ENCODE measurements around the gene CEMP1.
A peak's percentile ranks its signal among the peaks of the same experiment; 100 is the strongest.

Gene CEMP1

GRCh38 chr16:2511128-2511800 is 19.9 kb downstream of the CEMP1 start:
- H3K4me3 ChIP-seq (replicated peaks; ENCODE audit: insufficient read depth, low read length): no peak overlapping the region
- DNase-seq (ENCODE audit: low read depth in 1 of 2, low spot score in 1 of 2): no peak
- TF ChIP-seq CTCF (IDR thresholded peaks at IDR 0.05; ENCODE audit: insufficient read depth, low read length) (no peak), SPI1 (IDR thresholded peaks at IDR 0.05; ENCODE audit: borderline replicate concordance, low read depth) (no peak), POLR2AphosphoS5 (IDR thresholded peaks at IDR 0.05; ENCODE audit: low read depth) (no peak), REST (IDR thresholded peaks at IDR 0.05; ENCODE audit: insufficient replicate concordance, low read depth) (no peak), GABPA (IDR thresholded peaks at IDR 0.05; ENCODE audit: low read depth) (no peak)
- no peaks in the 10 kb centered on the region for H3K27me3 ChIP-seq (ENCODE audit: insufficient read depth, poor library complexity, severe bottlenecking)
- no peak overlapping the region for H3K27ac ChIP-seq (replicated peaks)

- H3K27ac ChIP-seq (replicated peaks): no peak overlapping the region
- no peak overlapping the region for H3K4me3 ChIP-seq (replicated peaks; ENCODE audit: insufficient read depth, low read length)
- no peak for DNase-seq (ENCODE audit: low read depth in 1 of 2, low spot score in 1 of 2)
- TF ChIP-seq POLR2AphosphoS5 (IDR thresholded peaks at IDR 0.05; ENCODE audit: low read depth) (no peak), REST (IDR thresholded peaks at IDR 0.05; ENCODE audit: insufficient replicate concordance, low read depth) (no peak), GABPA (IDR thresholded peaks at IDR 0.05; ENCODE audit: low read depth) (no peak), SPI1 (IDR thresholded peaks at IDR 0.05; ENCODE audit: borderline replicate concordance, low read depth) (no peak), CTCF (IDR thresholded peaks at IDR 0.05; ENCODE audit: insufficient read depth, low read length) (no peak)
- no peaks in the 10 kb centered on the region for H3K27me3 ChIP-seq (ENCODE audit: insufficient read depth, poor library complexity, severe bottlenecking)
Measured at GRCh38 chr16:2508722-2509400, 22.3 kb downstream of the CEMP1 start.

GRCh38 chr16:2507665-2508064 is 23.5 kb downstream of the CEMP1 start:
- peak overlapping the region; percentile 78 for H3K27ac ChIP-seq (replicated peaks)
- no peak overlapping the region for H3K4me3 ChIP-seq (replicated peaks; ENCODE audit: insufficient read depth, low read length)
- DNase-seq (ENCODE audit: low read depth in 1 of 2, low spot score in 1 of 2): peak; percentile 79 to 80
- no peaks in the 10 kb centered on the region for H3K27me3 ChIP-seq (ENCODE audit: insufficient read depth, poor library complexity, severe bottlenecking)
- TF ChIP-seq GABPA (IDR thresholded peaks at IDR 0.05; ENCODE audit: low read depth): no peak
- no peak for TF ChIP-seq POLR2AphosphoS5 (IDR thresholded peaks at IDR 0.05; ENCODE audit: low read depth)
- no peak for TF ChIP-seq SPI1 (IDR thresholded peaks at IDR 0.05; ENCODE audit: borderline replicate concordance, low read depth)
- no peak for TF ChIP-seq REST (IDR thresholded peaks at IDR 0.05; ENCODE audit: insufficient replicate concordance, low read depth)
- no peak for TF ChIP-seq CTCF (IDR thresholded peaks at IDR 0.05; ENCODE audit: insufficient read depth, low read length)
